Measurements from ENCODE around the gene ERBB4.
A peak's percentile ranks its signal among the peaks of the same experiment; 100 is the strongest.

ERBB4 gene

DNA sequence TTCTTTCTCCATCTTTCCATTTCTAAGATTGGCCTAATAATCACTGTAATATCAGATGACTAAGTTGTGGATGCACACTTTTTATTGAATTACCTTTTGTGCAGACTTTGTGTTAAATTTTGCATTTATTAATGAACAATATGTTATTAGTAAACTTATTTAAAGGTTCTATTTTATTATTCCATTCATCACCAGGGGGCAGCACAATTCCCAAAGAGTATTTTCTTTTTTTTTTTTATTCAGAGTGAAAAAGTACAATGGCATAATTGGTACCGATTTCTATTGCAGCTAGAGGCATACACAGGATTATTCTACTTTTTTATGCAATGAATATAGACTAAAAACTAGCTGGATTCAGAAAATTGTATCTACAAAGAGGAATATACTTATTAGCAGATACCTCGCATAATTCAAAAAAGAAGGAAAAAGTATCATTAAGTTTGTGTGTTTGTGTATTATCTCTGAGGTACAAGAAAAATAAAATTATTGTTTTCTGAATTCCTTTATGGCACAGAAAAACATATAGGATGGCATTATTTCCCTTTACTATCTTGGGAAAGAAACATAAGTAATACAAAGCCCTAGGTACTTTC lies 390.6 kb downstream of the ERBB4 start:
- no peak overlapping the region for H2AFZ ChIP-seq (ENCODE audit: low read length)
- no peaks in the 10 kb centered on the region for H3K79me2 ChIP-seq (ENCODE audit: insufficient read depth, low read length)
- H3K4me1 ChIP-seq (ENCODE audit: insufficient read depth, low read length, poor library complexity, severe bottlenecking): no peaks in the 10 kb centered on the region

DNA sequence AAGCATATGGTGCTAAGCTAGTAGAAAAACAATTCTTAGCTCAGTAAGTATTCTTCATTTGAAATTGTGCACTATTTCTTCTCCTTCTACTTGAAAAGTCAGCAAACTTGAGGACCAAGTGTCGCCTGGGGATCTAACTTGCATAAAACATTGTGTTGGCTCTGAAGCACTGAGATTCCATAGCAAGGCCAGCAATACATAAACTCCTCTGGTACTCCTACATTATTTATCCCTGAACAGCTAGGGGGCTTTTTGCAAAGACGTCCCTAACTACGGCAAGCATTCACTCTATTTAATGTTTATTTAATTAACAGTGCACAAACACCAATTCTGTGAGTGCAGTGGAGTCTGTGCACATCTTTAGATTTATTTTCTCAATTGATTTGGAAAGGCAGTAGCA lies 392.2 kb downstream of the ERBB4 start:
- Histone ChIP-seq H3K36me3 (ENCODE audit: insufficient read depth, low read length) (no peaks in the 10 kb centered on the region), H4K20me1 (ENCODE audit: insufficient read depth, low read length, poor library complexity, severe bottlenecking) (no peaks in the 10 kb centered on the region), H3F3A (ENCODE audit: low read depth) (no peaks in the 10 kb centered on the region), H3K9me3 (ENCODE audit: insufficient read depth, low read depth, low read length) (no peaks in the 10 kb centered on the region), H3K79me2 (ENCODE audit: insufficient read depth, low read length) (no peaks in the 10 kb centered on the region), H3K9ac (ENCODE audit: low read depth, low read length, poor library complexity, severe bottlenecking) (no peak overlapping the region), H3K9me2 (replicated peaks; ENCODE audit: low read depth, low read length) (no peaks in the 10 kb centered on the region), H2AFZ (ENCODE audit: low read length) (peak overlapping the region; percentile 70; the same call in 1 of the 2 replicates), H3K27me3 (ENCODE audit: insufficient read depth, low read length, poor library complexity, severe bottlenecking) (no peaks in the 10 kb centered on the region), H3K4me1 (ENCODE audit: insufficient read depth, low read length, poor library complexity, severe bottlenecking) (no peaks in the 10 kb centered on the region), H3K4me3 (ENCODE audit: low read length, poor library complexity, severe bottlenecking) (no peak overlapping the region), H3K4me2 (ENCODE audit: low read depth, low read length, poor library complexity, severe bottlenecking) (no peak overlapping the region)
- TF ChIP-seq EZH2phosphoT487 (IDR thresholded peaks at IDR 0.05; ENCODE audit: borderline replicate concordance): no peak
- TF ChIP-seq, protein P1, sequence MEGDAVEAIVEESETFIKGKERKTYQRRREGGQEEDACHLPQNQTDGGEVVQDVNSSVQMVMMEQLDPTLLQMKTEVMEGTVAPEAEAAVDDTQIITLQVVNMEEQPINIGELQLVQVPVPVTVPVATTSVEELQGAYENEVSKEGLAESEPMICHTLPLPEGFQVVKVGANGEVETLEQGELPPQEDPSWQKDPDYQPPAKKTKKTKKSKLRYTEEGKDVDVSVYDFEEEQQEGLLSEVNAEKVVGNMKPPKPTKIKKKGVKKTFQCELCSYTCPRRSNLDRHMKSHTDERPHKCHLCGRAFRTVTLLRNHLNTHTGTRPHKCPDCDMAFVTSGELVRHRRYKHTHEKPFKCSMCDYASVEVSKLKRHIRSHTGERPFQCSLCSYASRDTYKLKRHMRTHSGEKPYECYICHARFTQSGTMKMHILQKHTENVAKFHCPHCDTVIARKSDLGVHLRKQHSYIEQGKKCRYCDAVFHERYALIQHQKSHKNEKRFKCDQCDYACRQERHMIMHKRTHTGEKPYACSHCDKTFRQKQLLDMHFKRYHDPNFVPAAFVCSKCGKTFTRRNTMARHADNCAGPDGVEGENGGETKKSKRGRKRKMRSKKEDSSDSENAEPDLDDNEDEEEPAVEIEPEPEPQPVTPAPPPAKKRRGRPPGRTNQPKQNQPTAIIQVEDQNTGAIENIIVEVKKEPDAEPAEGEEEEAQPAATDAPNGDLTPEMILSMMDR (conservative IDR thresholded peaks at IDR 0.05; ENCODE audit: low read length): no peak

More for the DNA sequence above, 390.6 kb downstream of the ERBB4 start:
- Histone ChIP-seq H4K20me1 (ENCODE audit: insufficient read depth, low read length, poor library complexity, severe bottlenecking) (no peaks in the 10 kb centered on the region), H3K9ac (ENCODE audit: low read depth, low read length, poor library complexity, severe bottlenecking) (no peak overlapping the region), H3K9me3 (ENCODE audit: insufficient read depth, low read depth, low read length) (no peaks in the 10 kb centered on the region), H3F3A (ENCODE audit: low read depth) (no peaks in the 10 kb centered on the region), H3K27me3 (ENCODE audit: insufficient read depth, low read length, poor library complexity, severe bottlenecking) (no peaks in the 10 kb centered on the region), H3K4me2 (ENCODE audit: low read depth, low read length, poor library complexity, severe bottlenecking) (no peak overlapping the region), H3K9me2 (replicated peaks; ENCODE audit: low read depth, low read length) (no peaks in the 10 kb centered on the region), H3K4me3 (ENCODE audit: low read length, poor library complexity, severe bottlenecking) (no peak overlapping the region), H3K36me3 (ENCODE audit: insufficient read depth, low read length) (no peaks in the 10 kb centered on the region)
- TF ChIP-seq, protein P1 (conservative IDR thresholded peaks at IDR 0.05; ENCODE audit: low read length): peak; percentile 82
- no peak for TF ChIP-seq EZH2phosphoT487 (IDR thresholded peaks at IDR 0.05; ENCODE audit: borderline replicate concordance)

DNA sequence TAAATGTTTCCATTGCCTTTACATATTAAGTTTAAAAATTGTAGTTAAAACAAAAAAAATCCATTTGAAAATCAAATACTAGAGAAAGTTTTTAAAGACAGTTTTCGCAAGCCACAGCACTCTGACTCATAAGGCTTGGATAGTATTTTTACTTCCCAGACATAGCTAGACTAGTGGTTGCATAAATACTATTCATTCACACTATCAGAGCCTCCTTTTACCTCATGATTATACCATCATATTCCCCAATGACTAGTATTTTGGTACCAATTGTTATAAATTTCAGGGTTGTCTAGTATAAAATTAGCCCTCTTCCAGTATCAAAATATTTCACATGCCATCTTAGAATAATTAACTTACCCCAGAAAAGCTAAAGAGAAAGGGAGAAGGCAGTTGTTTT lies 393.5 kb downstream of the ERBB4 start:
- no peak overlapping the region for H3K9ac ChIP-seq (ENCODE audit: low read depth, low read length, poor library complexity, severe bottlenecking)
- TF ChIP-seq, protein P1 (conservative IDR thresholded peaks at IDR 0.05; ENCODE audit: low read length): no peak
- no peak for TF ChIP-seq EZH2phosphoT487 (IDR thresholded peaks at IDR 0.05; ENCODE audit: borderline replicate concordance)
- no peaks in the 10 kb centered on the region for H3K79me2 ChIP-seq (ENCODE audit: insufficient read depth, low read length)
- H3K4me1 ChIP-seq (ENCODE audit: insufficient read depth, low read length, poor library complexity, severe bottlenecking): no peaks in the 10 kb centered on the region
- H3K9me3 ChIP-seq (ENCODE audit: insufficient read depth, low read depth, low read length): no peaks in the 10 kb centered on the region
- H2AFZ ChIP-seq (ENCODE audit: low read length): peak overlapping the region; percentile 70; the same call in 1 of the 2 replicates
- H3K36me3 ChIP-seq (ENCODE audit: insufficient read depth, low read length): no peaks in the 10 kb centered on the region
- no peaks in the 10 kb centered on the region for H3K27me3 ChIP-seq (ENCODE audit: insufficient read depth, low read length, poor library complexity, severe bottlenecking)
- H3K4me2 ChIP-seq (ENCODE audit: low read depth, low read length, poor library complexity, severe bottlenecking): no peak overlapping the region
- H3F3A ChIP-seq (ENCODE audit: low read depth): no peaks in the 10 kb centered on the region
- H3K9me2 ChIP-seq (replicated peaks; ENCODE audit: low read depth, low read length): no peaks in the 10 kb centered on the region
- H4K20me1 ChIP-seq (ENCODE audit: insufficient read depth, low read length, poor library complexity, severe bottlenecking): no peaks in the 10 kb centered on the region
- H3K4me3 ChIP-seq (ENCODE audit: low read length, poor library complexity, severe bottlenecking): no peak overlapping the region
